Stimulated activated CD4-positive, alpha-beta T cell treated with anti-CD3 and anti-CD28 coated beads, Interleukin-2, amount 100 ng/mL, for 4 hours (primary cell): Measurements from ENCODE around the gene SBF1.

Source experiments
- DNase-seq: peaks from one replicate; pipeline ENCODE4 v3.0.0-alpha.2; 2020; ENCODE audit warnings: low read depth

Gene SBF1

GRCh38 chr22:50485221-50486131, 10.6 kb upstream of the SBF1 start:
- DNase-seq: no peak

GRCh38 chr22:50483977-50484853, 9.4 kb upstream of the SBF1 start:
- no peak for DNase-seq

GRCh38 chr22:50483556-50483955, 8.7 kb upstream of the SBF1 start:
- no peak for DNase-seq

- DNase-seq: no peak
Measured at GRCh38 chr22:50483106-50483505, 8.3 kb upstream of the SBF1 start.

- DNase-seq: no peak
Measured at GRCh38 chr22:50482107-50483074, 7.6 kb upstream of the SBF1 start.

GRCh38 chr22:50481440-50482106, 6.7 kb upstream of the SBF1 start, which contains the start of gene ADM2:
TSS of gene ADM2 (plus strand) at chr22:50481543. CDS start at chr22:50481848, 305 bp downstream.
- DNase-seq: peak; percentile 58

GRCh38 chr22:50481045-50481439, 6.2 kb upstream of the SBF1 start:
- DNase-seq: no peak

- DNase-seq: no peak
Measured at GRCh38 chr22:50479721-50480120, 4.9 kb upstream of the SBF1 start.

- DNase-seq: no peak
Measured at GRCh38 chr22:50477923-50478322, 3.1 kb upstream of the SBF1 start.

- no peak for DNase-seq
Measured at GRCh38 chr22:50476868-50477267, 2.0 kb upstream of the SBF1 start.

GRCh38 chr22:50475652-50476002, 792 bp upstream of the SBF1 start:
- no peak for DNase-seq

GRCh38 chr22:50473855-50474671, 772 bp downstream of the SBF1 start:
- no peak for DNase-seq

GRCh38 chr22:50473088-50473487, 1.7 kb downstream of the SBF1 start:
- no peak for DNase-seq

GRCh38 chr22:50471962-50472361, 2.9 kb downstream of the SBF1 start:
- no peak for DNase-seq

GRCh38 chr22:50471197-50471847, 3.5 kb downstream of the SBF1 start:
- DNase-seq: no peak

GRCh38 chr22:50470491-50470890, 4.3 kb downstream of the SBF1 start:
- DNase-seq: no peak

GRCh38 chr22:50469377-50470305, 5.2 kb downstream of the SBF1 start:
- DNase-seq: peak; percentile 93

GRCh38 chr22:50468626-50469025, 6.2 kb downstream of the SBF1 start:
- no peak for DNase-seq
